OCI-LY3 (cell line): Measurements from ENCODE around the gene ASAP2.

Source experiments
- CTCF ChIP-seq: fragments of 200-600, 300-600 bp; sonication (generic); IDR thresholded peaks from 2 replicates; pipeline ENCODE4 v1.5.1; 2014; ENCODE audit warnings: antibody characterized with exemption, low read length, low read depth
- EZH2phosphoT487 ChIP-seq: fragments of 200-600 bp; shearing (Covaris generic); IDR thresholded peaks from 2 replicates; pipeline ENCODE4 v1.6.1; 2018; ENCODE audit warnings: antibody characterized with exemption, mixed run types, low read depth

- TF ChIP-seq CTCF, result no peak
- TF ChIP-seq EZH2phosphoT487, result no peak
Measured at GRCh38 chr2:9360110-9360509, 153.5 kb downstream of the ASAP2 start.
